K562 (cell line): ENCODE data around the gene NFATC4. TPM values are rescaled to one million over a fixed set of nuclear protein-coding genes. Genes with fewer than 3 reads are reported as not detected.

Source experiments
- ATF2 ChIP-seq: sonication (generic); formaldehyde crosslinking; IDR thresholded peaks from 2 replicates; pipeline ENCODE4 v1.8.1; 2022; ENCODE audit warnings: missing genetic modification reagents
- CBFA2T3 ChIP-seq: fragments of 450-650 bp; IDR thresholded peaks from 2 replicates; pipeline ENCODE4 v1.6.1; 2017
- CBX8 ChIP-seq: fragments of 200-600 bp; sonication (generic); IDR thresholded peaks from 2 replicates; pipeline ENCODE4 v1.6.1; 2012; ENCODE audit warnings: borderline replicate concordance, mixed run types, low read depth, mild to moderate bottlenecking, moderate library complexity, mixed read lengths, low read length, control low read depth, inconsistent platforms; ENCODE audit not compliant: poor library complexity, severe bottlenecking; ENCODE audit errors: extremely low read depth
- CC2D1A ChIP-seq: fragments of 450-650 bp; IDR thresholded peaks from 2 replicates; pipeline ENCODE4 v1.6.1; 2017; ENCODE audit warnings: mild to moderate bottlenecking
- HDAC3 ChIP-seq: fragments of 450-650 bp; IDR thresholded peaks from 2 replicates; pipeline ENCODE4 v1.6.1; 2018; ENCODE audit warnings: borderline replicate concordance, mild to moderate bottlenecking, moderate library complexity; ENCODE audit not compliant: partially characterized antibody
- KDM1A ChIP-seq, 2 experiments: fragments of 450-650 bp; IDR thresholded peaks; 2 replicates each; pipeline ENCODE4 v1.6.1; 2016; ENCODE audit warnings: mild to moderate bottlenecking in 2 of 2
- RB1 ChIP-seq: fragments of 450-650 bp; IDR thresholded peaks from 2 replicates; pipeline ENCODE4 v1.6.1; 2017; ENCODE audit warnings: low read depth, mild to moderate bottlenecking
- RBM15 ChIP-seq: fragments of 200-400 bp; formaldehyde crosslinking; IDR thresholded peaks from 2 replicates; pipeline ENCODE4 v1.6.1; 2018; ENCODE audit warnings: mild to moderate bottlenecking, low read length, moderate library complexity; ENCODE audit not compliant: insufficient read depth
- TBL1XR1 ChIP-seq, 2 experiments: IDR thresholded peaks; 2 replicates each; pipeline ENCODE4 v1.6.1; 2012; ENCODE audit warnings: improper control_type of control experiment in 2 of 2, low read length in 2 of 2, mild to moderate bottlenecking in 1 of 2
- TFAM ChIP-seq: fragments of 250-450 bp; sonication (Bioruptor Pico); conservative IDR thresholded peaks from 2 replicates; pipeline ENCODE4 v1.5.0; 2021; ENCODE audit warnings: mild to moderate bottlenecking, moderate library complexity
- ZBTB7A ChIP-seq: IDR thresholded peaks from 2 replicates; pipeline ENCODE4 v1.6.1; 2011; ENCODE audit warnings: low read depth, mild to moderate bottlenecking, low read length, moderate library complexity, borderline replicate concordance; ENCODE audit not compliant: control insufficient read depth
- ZNF277 ChIP-seq: fragments of 250-450 bp; sonication (Bioruptor Pico); IDR thresholded peaks from 2 replicates; pipeline ENCODE4 v1.8.0; 2022; ENCODE audit warnings: inconsistent platforms, mild to moderate bottlenecking, moderate library complexity, borderline replicate concordance
- ZNF77 ChIP-seq: fragments of 250-450 bp; sonication (Bioruptor Pico); IDR thresholded peaks from 2 replicates; pipeline ENCODE4 v1.5.0; 2020
- polyA plus RNA-seq, 8 experiments: library from polyadenylated mRNA; depleted of rRNA in 4 of 8; stranded (reverse) in 5 of 8; unstranded in 3 of 8; fragments of >200 nt; fragmentation: Nextera tagmentation in 2 of 8; fragmentation: Illumina TruSeq in 1 of 8; extraction: Ambion mirVana in 2 of 8; extraction: Trizol in 1 of 8; gene quantifications; 2 replicates each; pipeline versions ENCODE4 v1.2.1 to v1.2.3, GENCODE V29; 2011 to 2014; ENCODE audit warnings: inconsistent platforms in 1 of 8, missing spikeins in 1 of 8
- total RNA-seq, 7 experiments: library from RNA; depleted of rRNA in 6 of 7; stranded (reverse); fragments of >200 nt in 6 of 7; fragmentation: Illumina TruSeq in 2 of 7; extraction: Trizol in 2 of 7; gene quantifications; 2 replicates each; pipeline versions ENCODE4 v1.2.1 to v1.2.3, GENCODE V29; 2011 to 2021; ENCODE audit warnings: low replicate concordance in 1 of 7
- TF ChIP-seq, protein P1 (sequence below), 3 experiments: fragments of 200-800 bp in 1 of 3; fragments of 250-450 bp in 1 of 3; fragments of 450-650 bp in 1 of 3; sonication (Bioruptor Pico) in 1 of 3; sonication (Bioruptor generic) in 1 of 3; formaldehyde crosslinking in 1 of 3; IDR thresholded peaks; 2 replicates each; pipeline versions ENCODE4 v1.6.1 to v1.8.0; 2016 to 2022; ENCODE audit warnings: mild to moderate bottlenecking in 2 of 3, missing genetic modification characterization in 2 of 3, missing compliant biosample characterization in 1 of 3, moderate library complexity in 1 of 3

The NFATC4 gene
- total and polyA plus RNA-seq, 9 of the 15 experiments (the other 6 are each of a cell fraction or from before 2014, with no cell fraction given), result 0.25 to 3.8 (median 0.78) TPM; not detected in 1

DNA sequence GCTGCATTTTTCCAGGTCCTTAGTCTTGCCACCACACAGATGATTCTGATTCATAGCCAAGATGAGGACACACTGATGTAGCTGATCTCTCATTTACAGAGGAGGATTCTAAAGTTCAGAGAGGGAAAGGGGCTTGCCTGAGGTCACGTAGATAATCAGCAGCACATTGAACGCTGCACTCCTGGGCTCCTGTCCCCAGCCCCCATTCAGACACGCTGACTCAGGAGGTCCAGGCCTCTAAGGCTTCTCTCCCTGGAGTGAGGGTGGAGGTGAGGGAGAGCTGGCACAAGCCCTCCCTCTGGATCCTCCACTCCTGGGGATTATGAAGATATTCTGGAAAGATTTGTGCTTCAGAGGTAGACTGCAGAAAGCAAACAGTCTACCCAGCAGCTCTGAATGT, 10.3 kb downstream of the NFATC4 start (continued):
- TF ChIP-seq ZNF77 (no peak), TBL1XR1 (IDR thresholded peaks at IDR 0.05; ENCODE audit: low read length in 2 of 2) (no peak), CBX8 (no peak), ZBTB7A (peak; percentile 24; the same call in 1 of the 2 replicates), RB1 (no peak), KDM1A (IDR thresholded peaks at IDR 0.05) (no peak), TFAM (CRISPR knock-in tag) (no peak), ATF2 (CRISPR knock-in tag) (no peak), RBM15 (no peak), CC2D1A (no peak), ZNF277 (CRISPR knock-in tag) (no peak), CBFA2T3 (peak; percentile 55), HDAC3 (no peak)
- TF ChIP-seq, protein P1, sequence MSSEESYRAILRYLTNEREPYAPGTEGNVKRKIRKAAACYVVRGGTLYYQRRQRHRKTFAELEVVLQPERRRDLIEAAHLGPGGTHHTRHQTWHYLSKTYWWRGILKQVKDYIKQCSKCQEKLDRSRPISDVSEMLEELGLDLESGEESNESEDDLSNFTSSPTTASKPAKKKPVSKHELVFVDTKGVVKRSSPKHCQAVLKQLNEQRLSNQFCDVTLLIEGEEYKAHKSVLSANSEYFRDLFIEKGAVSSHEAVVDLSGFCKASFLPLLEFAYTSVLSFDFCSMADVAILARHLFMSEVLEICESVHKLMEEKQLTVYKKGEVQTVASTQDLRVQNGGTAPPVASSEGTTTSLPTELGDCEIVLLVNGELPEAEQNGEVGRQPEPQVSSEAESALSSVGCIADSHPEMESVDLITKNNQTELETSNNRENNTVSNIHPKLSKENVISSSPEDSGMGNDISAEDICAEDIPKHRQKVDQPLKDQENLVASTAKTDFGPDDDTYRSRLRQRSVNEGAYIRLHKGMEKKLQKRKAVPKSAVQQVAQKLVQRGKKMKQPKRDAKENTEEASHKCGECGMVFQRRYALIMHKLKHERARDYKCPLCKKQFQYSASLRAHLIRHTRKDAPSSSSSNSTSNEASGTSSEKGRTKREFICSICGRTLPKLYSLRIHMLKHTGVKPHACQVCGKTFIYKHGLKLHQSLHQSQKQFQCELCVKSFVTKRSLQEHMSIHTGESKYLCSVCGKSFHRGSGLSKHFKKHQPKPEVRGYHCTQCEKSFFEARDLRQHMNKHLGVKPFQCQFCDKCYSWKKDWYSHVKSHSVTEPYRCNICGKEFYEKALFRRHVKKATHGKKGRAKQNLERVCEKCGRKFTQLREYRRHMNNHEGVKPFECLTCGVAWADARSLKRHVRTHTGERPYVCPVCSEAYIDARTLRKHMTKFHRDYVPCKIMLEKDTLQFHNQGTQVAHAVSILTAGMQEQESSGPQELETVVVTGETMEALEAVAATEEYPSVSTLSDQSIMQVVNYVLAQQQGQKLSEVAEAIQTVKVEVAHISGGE (CRISPR knock-in tag; IDR thresholded peaks at IDR 0.05), result no peak
